GM12878 (cell line): ENCODE results near the gene SPATA3. TPM values are rescaled to one million over a fixed set of nuclear protein-coding genes. Genes with fewer than 3 reads are reported as not detected.

Source experiments
- BCL11A ChIP-seq: IDR thresholded peaks from 2 replicates; pipeline ENCODE4 v1.6.1; 2011; ENCODE audit warnings: low read depth, low read length
- CBX5 ChIP-seq: sonication (generic); IDR thresholded peaks from 2 replicates; pipeline ENCODE4 v1.6.1; 2016; ENCODE audit warnings: low read depth, moderate library complexity, mild to moderate bottlenecking, inconsistent platforms
- EED ChIP-seq: sonication (generic); IDR thresholded peaks from 2 replicates; pipeline ENCODE4 v1.6.1; 2016; ENCODE audit warnings: antibody characterized with exemption, low read depth
- KDM1A ChIP-seq: fragments of 200-600 bp; sonication (generic); IDR thresholded peaks from 2 replicates; pipeline ENCODE4 v1.6.1; 2016; ENCODE audit warnings: borderline replicate concordance
- POLR2AphosphoS5 ChIP-seq: IDR thresholded peaks from 2 replicates; pipeline ENCODE4 v1.6.1; 2011; ENCODE audit warnings: mild to moderate bottlenecking, low read length, inconsistent platforms
- RFX5 ChIP-seq: IDR thresholded peaks from 2 replicates; pipeline ENCODE4 v1.6.1; 2011; ENCODE audit warnings: low read depth, low read length, improper control_type of control experiment
- SIN3A ChIP-seq: IDR thresholded peaks from 2 replicates; pipeline ENCODE4 v1.6.1; 2012; ENCODE audit warnings: low read depth, low read length, improper control_type of control experiment
- SPI1 ChIP-seq: IDR thresholded peaks from 2 replicates; pipeline ENCODE4 v1.6.1; 2011; ENCODE audit warnings: low read depth, mild to moderate bottlenecking, low read length, moderate library complexity, borderline replicate concordance; ENCODE audit not compliant: insufficient read depth
- SUPT20H ChIP-seq: IDR thresholded peaks from 2 replicates; pipeline ENCODE4 v1.6.1; 2011; ENCODE audit warnings: low read depth, mild to moderate bottlenecking, low read length, moderate library complexity, borderline replicate concordance; ENCODE audit not compliant: control insufficient read depth
- polyA plus RNA-seq, 11 experiments: library from polyadenylated mRNA; depleted of rRNA in 4 of 11; unstranded in 6 of 11; stranded (reverse) in 5 of 11; fragments of >200 nt; fragmentation: Nextera tagmentation in 4 of 11; fragmentation: Illumina TruSeq in 1 of 11; extraction: Ambion mirVana in 4 of 11; extraction: Trizol in 1 of 11; gene quantifications; 1 replicate in 1 of 11; 2 replicates in 10 of 11; pipeline versions ENCODE4 v1.2.1 to v1.2.3, GENCODE V29; 2011 to 2016; ENCODE audit warnings: inconsistent platforms in 2 of 11, missing spikeins in 2 of 11, low read depth in 1 of 11
- total RNA-seq, 4 experiments: library from RNA; depleted of rRNA in 3 of 4; stranded (reverse); fragments of >200 nt in 3 of 4; fragmentation: Illumina TruSeq in 1 of 4; extraction: Trizol in 1 of 4; gene quantifications; 2 replicates each; pipeline versions ENCODE4 v1.2.1 to v1.2.3, GENCODE V29; 2013 to 2021
- TF ChIP-seq, protein P1 (sequence below): fragments of 450-650 bp; IDR thresholded peaks from 2 replicates; pipeline ENCODE4 v1.6.1; 2017; ENCODE audit warnings: low read depth, mild to moderate bottlenecking, moderate library complexity
- TF ChIP-seq, protein P2 (sequence below): fragments of 150-350 bp; IDR thresholded peaks from 2 replicates; pipeline ENCODE4 v1.6.1; 2014; ENCODE audit warnings: mild to moderate bottlenecking, low read depth, low read length
- TF ChIP-seq, protein P3 (sequence below): fragments of 450-650 bp; IDR thresholded peaks from 2 replicates; pipeline ENCODE4 v1.6.1; 2018; ENCODE audit warnings: mild to moderate bottlenecking, low read depth, moderate library complexity; ENCODE audit not compliant: partially characterized antibody
- TF ChIP-seq, protein P4 (sequence below): IDR thresholded peaks from 2 replicates; pipeline ENCODE4 v1.6.1; 2011; ENCODE audit warnings: low read depth, low read length, improper control_type of control experiment, borderline replicate concordance
- TF ChIP-seq, protein P5 (sequence below): fragments of 450-650 bp; IDR thresholded peaks from 2 replicates; pipeline ENCODE4 v1.6.1; 2016; ENCODE audit warnings: mild to moderate bottlenecking, moderate library complexity, borderline replicate concordance
- TF ChIP-seq, protein P6 (sequence below): IDR thresholded peaks from 2 replicates; pipeline ENCODE4 v1.6.1; 2012; ENCODE audit warnings: mild to moderate bottlenecking, low read depth, low read length

SPATA3 gene
- total and polyA plus RNA-seq, 10 of the 15 experiments (the other 5 are each of a cell fraction or from before 2014, with no cell fraction given) = not detected

DNA sequence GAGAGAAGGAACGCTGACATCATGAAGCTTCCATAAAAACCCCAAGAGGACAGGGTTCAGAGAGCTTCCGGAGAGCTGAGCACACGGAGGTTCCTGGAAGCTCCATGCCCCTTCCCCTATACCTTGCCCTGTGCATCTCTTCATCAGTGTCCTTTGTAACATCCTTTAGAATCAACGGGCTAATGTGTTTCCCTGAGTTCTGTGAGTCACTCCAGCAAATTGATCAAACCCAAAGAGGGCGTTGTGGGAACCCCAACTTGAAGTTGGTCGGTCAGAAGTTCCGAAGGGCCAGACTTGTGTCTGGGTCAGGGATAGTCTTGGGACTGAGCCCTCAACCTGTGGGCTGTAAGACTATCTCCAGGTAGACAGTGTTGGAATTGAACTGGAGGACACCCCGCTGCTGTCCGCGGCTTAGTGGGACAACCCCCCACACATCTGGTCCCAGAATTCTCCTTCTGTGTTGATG, 45.0 kb upstream of the SPATA3 start (continued):
- TF ChIP-seq, protein P1, sequence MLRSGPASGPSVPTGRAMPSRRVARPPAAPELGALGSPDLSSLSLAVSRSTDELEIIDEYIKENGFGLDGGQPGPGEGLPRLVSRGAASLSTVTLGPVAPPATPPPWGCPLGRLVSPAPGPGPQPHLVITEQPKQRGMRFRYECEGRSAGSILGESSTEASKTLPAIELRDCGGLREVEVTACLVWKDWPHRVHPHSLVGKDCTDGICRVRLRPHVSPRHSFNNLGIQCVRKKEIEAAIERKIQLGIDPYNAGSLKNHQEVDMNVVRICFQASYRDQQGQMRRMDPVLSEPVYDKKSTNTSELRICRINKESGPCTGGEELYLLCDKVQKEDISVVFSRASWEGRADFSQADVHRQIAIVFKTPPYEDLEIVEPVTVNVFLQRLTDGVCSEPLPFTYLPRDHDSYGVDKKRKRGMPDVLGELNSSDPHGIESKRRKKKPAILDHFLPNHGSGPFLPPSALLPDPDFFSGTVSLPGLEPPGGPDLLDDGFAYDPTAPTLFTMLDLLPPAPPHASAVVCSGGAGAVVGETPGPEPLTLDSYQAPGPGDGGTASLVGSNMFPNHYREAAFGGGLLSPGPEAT = no peak
- TF ChIP-seq SUPT20H (no peak), EED (no peak; the same call in 1 of the 2 replicates), SPI1 (peak; percentile 1; the same call in 1 of the 2 replicates), CBX5 (no peak), BCL11A (no peak), POLR2AphosphoS5 (peak; percentile 93), KDM1A (no peak), SIN3A (no peak), RFX5 (no peak)
- TF ChIP-seq, protein P2, sequence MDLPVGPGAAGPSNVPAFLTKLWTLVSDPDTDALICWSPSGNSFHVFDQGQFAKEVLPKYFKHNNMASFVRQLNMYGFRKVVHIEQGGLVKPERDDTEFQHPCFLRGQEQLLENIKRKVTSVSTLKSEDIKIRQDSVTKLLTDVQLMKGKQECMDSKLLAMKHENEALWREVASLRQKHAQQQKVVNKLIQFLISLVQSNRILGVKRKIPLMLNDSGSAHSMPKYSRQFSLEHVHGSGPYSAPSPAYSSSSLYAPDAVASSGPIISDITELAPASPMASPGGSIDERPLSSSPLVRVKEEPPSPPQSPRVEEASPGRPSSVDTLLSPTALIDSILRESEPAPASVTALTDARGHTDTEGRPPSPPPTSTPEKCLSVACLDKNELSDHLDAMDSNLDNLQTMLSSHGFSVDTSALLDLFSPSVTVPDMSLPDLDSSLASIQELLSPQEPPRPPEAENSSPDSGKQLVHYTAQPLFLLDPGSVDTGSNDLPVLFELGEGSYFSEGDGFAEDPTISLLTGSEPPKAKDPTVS = no peak
- TF ChIP-seq, protein P3, sequence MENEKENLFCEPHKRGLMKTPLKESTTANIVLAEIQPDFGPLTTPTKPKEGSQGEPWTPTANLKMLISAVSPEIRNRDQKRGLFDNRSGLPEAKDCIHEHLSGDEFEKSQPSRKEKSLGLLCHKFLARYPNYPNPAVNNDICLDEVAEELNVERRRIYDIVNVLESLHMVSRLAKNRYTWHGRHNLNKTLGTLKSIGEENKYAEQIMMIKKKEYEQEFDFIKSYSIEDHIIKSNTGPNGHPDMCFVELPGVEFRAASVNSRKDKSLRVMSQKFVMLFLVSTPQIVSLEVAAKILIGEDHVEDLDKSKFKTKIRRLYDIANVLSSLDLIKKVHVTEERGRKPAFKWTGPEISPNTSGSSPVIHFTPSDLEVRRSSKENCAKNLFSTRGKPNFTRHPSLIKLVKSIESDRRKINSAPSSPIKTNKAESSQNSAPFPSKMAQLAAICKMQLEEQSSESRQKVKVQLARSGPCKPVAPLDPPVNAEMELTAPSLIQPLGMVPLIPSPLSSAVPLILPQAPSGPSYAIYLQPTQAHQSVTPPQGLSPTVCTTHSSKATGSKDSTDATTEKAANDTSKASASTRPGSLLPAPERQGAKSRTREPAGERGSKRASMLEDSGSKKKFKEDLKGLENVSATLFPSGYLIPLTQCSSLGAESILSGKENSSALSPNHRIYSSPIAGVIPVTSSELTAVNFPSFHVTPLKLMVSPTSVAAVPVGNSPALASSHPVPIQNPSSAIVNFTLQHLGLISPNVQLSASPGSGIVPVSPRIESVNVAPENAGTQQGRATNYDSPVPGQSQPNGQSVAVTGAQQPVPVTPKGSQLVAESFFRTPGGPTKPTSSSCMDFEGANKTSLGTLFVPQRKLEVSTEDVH = no peak
- TF ChIP-seq, protein P4, sequence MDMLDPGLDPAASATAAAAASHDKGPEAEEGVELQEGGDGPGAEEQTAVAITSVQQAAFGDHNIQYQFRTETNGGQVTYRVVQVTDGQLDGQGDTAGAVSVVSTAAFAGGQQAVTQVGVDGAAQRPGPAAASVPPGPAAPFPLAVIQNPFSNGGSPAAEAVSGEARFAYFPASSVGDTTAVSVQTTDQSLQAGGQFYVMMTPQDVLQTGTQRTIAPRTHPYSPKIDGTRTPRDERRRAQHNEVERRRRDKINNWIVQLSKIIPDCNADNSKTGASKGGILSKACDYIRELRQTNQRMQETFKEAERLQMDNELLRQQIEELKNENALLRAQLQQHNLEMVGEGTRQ = no peak
- TF ChIP-seq, protein P5, sequence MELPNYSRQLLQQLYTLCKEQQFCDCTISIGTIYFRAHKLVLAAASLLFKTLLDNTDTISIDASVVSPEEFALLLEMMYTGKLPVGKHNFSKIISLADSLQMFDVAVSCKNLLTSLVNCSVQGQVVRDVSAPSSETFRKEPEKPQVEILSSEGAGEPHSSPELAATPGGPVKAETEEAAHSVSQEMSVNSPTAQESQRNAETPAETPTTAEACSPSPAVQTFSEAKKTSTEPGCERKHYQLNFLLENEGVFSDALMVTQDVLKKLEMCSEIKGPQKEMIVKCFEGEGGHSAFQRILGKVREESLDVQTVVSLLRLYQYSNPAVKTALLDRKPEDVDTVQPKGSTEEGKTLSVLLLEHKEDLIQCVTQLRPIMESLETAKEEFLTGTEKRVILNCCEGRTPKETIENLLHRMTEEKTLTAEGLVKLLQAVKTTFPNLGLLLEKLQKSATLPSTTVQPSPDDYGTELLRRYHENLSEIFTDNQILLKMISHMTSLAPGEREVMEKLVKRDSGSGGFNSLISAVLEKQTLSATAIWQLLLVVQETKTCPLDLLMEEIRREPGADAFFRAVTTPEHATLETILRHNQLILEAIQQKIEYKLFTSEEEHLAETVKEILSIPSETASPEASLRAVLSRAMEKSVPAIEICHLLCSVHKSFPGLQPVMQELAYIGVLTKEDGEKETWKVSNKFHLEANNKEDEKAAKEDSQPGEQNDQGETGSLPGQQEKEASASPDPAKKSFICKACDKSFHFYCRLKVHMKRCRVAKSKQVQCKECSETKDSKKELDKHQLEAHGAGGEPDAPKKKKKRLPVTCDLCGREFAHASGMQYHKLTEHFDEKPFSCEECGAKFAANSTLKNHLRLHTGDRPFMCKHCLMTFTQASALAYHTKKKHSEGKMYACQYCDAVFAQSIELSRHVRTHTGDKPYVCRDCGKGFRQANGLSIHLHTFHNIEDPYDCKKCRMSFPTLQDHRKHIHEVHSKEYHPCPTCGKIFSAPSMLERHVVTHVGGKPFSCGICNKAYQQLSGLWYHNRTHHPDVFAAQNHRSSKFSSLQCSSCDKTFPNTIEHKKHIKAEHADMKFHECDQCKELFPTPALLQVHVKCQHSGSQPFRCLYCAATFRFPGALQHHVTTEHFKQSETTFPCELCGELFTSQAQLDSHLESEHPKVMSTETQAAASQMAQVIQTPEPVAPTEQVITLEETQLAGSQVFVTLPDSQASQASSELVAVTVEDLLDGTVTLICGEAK = no peak
- TF ChIP-seq, protein P6, sequence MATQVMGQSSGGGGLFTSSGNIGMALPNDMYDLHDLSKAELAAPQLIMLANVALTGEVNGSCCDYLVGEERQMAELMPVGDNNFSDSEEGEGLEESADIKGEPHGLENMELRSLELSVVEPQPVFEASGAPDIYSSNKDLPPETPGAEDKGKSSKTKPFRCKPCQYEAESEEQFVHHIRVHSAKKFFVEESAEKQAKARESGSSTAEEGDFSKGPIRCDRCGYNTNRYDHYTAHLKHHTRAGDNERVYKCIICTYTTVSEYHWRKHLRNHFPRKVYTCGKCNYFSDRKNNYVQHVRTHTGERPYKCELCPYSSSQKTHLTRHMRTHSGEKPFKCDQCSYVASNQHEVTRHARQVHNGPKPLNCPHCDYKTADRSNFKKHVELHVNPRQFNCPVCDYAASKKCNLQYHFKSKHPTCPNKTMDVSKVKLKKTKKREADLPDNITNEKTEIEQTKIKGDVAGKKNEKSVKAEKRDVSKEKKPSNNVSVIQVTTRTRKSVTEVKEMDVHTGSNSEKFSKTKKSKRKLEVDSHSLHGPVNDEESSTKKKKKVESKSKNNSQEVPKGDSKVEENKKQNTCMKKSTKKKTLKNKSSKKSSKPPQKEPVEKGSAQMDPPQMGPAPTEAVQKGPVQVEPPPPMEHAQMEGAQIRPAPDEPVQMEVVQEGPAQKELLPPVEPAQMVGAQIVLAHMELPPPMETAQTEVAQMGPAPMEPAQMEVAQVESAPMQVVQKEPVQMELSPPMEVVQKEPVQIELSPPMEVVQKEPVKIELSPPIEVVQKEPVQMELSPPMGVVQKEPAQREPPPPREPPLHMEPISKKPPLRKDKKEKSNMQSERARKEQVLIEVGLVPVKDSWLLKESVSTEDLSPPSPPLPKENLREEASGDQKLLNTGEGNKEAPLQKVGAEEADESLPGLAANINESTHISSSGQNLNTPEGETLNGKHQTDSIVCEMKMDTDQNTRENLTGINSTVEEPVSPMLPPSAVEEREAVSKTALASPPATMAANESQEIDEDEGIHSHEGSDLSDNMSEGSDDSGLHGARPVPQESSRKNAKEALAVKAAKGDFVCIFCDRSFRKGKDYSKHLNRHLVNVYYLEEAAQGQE = no peak
